Effector CD8-positive, alpha-beta T cell (primary cell): ENCODE measurements around the gene MGAT3.

Experiments
- DNase-seq: peaks from one replicate; lab custom pipeline; 2025; lab: John Stamatoyannopoulos, UW

MGAT3 gene

GRCh38 chr22:39471381-39472141 lies 14.7 kb downstream of the MGAT3 start:
- DNase-seq = no peak

- no peak for DNase-seq
Measured at GRCh38 chr22:39472570-39473556, 16.1 kb downstream of the MGAT3 start.

- DNase-seq = no peak
Measured at GRCh38 chr22:39473851-39474250, 17.0 kb downstream of the MGAT3 start.

GRCh38 chr22:39474351-39475111 lies 17.7 kb downstream of the MGAT3 start:
- no peak for DNase-seq

- no peak for DNase-seq
Measured at GRCh38 chr22:39475337-39475736, 18.5 kb downstream of the MGAT3 start.

GRCh38 chr22:39475902-39476301 lies 19.1 kb downstream of the MGAT3 start:
- no peak for DNase-seq

- DNase-seq = no peak
Measured at GRCh38 chr22:39476664-39477063, 19.9 kb downstream of the MGAT3 start.

GRCh38 chr22:39477542-39477941 lies 20.7 kb downstream of the MGAT3 start:
- DNase-seq = no peak

GRCh38 chr22:39478441-39478850 lies 21.6 kb downstream of the MGAT3 start:
- DNase-seq = no peak

GRCh38 chr22:39479254-39479653 lies 22.4 kb downstream of the MGAT3 start:
- no peak for DNase-seq

GRCh38 chr22:39480557-39480956 lies 23.7 kb downstream of the MGAT3 start:
- DNase-seq = no peak

- no peak for DNase-seq
Measured at GRCh38 chr22:39481054-39481453, 24.2 kb downstream of the MGAT3 start.

- DNase-seq = no peak
Measured at GRCh38 chr22:39481595-39481994, 24.8 kb downstream of the MGAT3 start.

- DNase-seq = no peak
Measured at GRCh38 chr22:39482768-39483167, 26.0 kb downstream of the MGAT3 start.

GRCh38 chr22:39486951-39487825 lies 30.4 kb downstream of the MGAT3 start:
- DNase-seq = no peak

GRCh38 chr22:39487826-39488520 lies 31.2 kb downstream of the MGAT3 start:
- no peak for DNase-seq

- DNase-seq = no peak
Measured at GRCh38 chr22:39488563-39489083, 31.8 kb downstream of the MGAT3 start.

- DNase-seq = no peak
Measured at GRCh38 chr22:39489094-39490068, 32.6 kb downstream of the MGAT3 start.
